DOHH2 (cell line): ENCODE data around the gene PDE8B.

Experiments used
- H3F3A ChIP-seq: fragments of 200-600 bp; sonication (generic), shearing (Covaris generic); 2 replicates; pipeline ENCODE4 v1.6.0; 2016; ENCODE audit warnings: antibody characterized with exemption, mild to moderate bottlenecking; ENCODE audit not compliant: control insufficient read depth, insufficient read depth
- H3K27ac ChIP-seq: fragments of 200-600 bp; sonication (generic); 2 replicates; pipeline ENCODE4 v1.5.1; 2014; ENCODE audit warnings: low read depth, mild to moderate bottlenecking, low read length, moderate library complexity
- H3K27me3 ChIP-seq: fragments of 200-600 bp; sonication (generic); 2 replicates; pipeline ENCODE4 v1.6.1; 2014; ENCODE audit warnings: mild to moderate bottlenecking, low read length, mixed read lengths; ENCODE audit not compliant: control insufficient read depth
- H3K36me3 ChIP-seq: fragments of 200-600 bp; sonication (generic); 2 replicates; pipeline ENCODE4 v1.6.1; 2014; ENCODE audit warnings: mild to moderate bottlenecking, low read length, moderate library complexity, mixed read lengths; ENCODE audit not compliant: control insufficient read depth
- H3K4me1 ChIP-seq: fragments of 200-600 bp; sonication (generic); 2 replicates; pipeline ENCODE4 v1.6.1; 2014; ENCODE audit warnings: mild to moderate bottlenecking, low read length, mixed read lengths; ENCODE audit not compliant: control insufficient read depth
- H3K4me2 ChIP-seq: fragments of 200-600 bp; sonication (generic); 2 replicates; pipeline ENCODE4 v1.6.0; 2014; ENCODE audit warnings: mild to moderate bottlenecking, low read length, moderate library complexity
- H3K4me3 ChIP-seq: fragments of 200-600 bp; sonication (generic); 2 replicates; pipeline ENCODE4 v1.5.1; 2014; ENCODE audit warnings: mild to moderate bottlenecking, low read length, mixed read lengths
- H3K79me2 ChIP-seq: fragments of 200-600 bp; sonication (generic); 2 replicates; pipeline ENCODE4 v1.6.1; 2014; ENCODE audit warnings: mild to moderate bottlenecking, low read length, mixed read lengths; ENCODE audit not compliant: control insufficient read depth
- H3K9me2 ChIP-seq: fragments of 200-600 bp; sonication (generic); replicated peaks from 2 replicates; pipeline ENCODE4 v1.6.1; 2014; ENCODE audit warnings: mild to moderate bottlenecking, low read length, mixed read lengths; ENCODE audit not compliant: control insufficient read depth
- H3K9me3 ChIP-seq: fragments of 200-600 bp; sonication (generic); 2 replicates; pipeline ENCODE4 v1.6.1; 2014; ENCODE audit warnings: antibody characterized with exemption, low read length, mixed read lengths; ENCODE audit not compliant: control insufficient read depth, insufficient read depth
- H4K20me1 ChIP-seq: fragments of 200-600 bp; sonication (generic); 2 replicates; pipeline ENCODE4 v1.6.0; 2014; ENCODE audit warnings: low read depth, mild to moderate bottlenecking, antibody characterized with exemption, low read length, moderate library complexity; ENCODE audit not compliant: control insufficient read depth, insufficient read depth
- EZH2phosphoT487 ChIP-seq: fragments of 200-600 bp; sonication (generic); IDR thresholded peaks from 2 replicates; pipeline ENCODE4 v1.6.1; 2017; ENCODE audit warnings: borderline replicate concordance, mild to moderate bottlenecking, antibody characterized with exemption, low read length, moderate library complexity, mixed read lengths
- TF ChIP-seq, protein P1 (sequence below): fragments of 200-600 bp; sonication (generic); IDR thresholded peaks from one replicate; pipeline ENCODE4 v1.5.1; 2014; ENCODE audit warnings: antibody characterized with exemption, mild to moderate bottlenecking, low read depth, low read length; ENCODE audit not compliant: poor library complexity, severe bottlenecking

PDE8B gene

DNA sequence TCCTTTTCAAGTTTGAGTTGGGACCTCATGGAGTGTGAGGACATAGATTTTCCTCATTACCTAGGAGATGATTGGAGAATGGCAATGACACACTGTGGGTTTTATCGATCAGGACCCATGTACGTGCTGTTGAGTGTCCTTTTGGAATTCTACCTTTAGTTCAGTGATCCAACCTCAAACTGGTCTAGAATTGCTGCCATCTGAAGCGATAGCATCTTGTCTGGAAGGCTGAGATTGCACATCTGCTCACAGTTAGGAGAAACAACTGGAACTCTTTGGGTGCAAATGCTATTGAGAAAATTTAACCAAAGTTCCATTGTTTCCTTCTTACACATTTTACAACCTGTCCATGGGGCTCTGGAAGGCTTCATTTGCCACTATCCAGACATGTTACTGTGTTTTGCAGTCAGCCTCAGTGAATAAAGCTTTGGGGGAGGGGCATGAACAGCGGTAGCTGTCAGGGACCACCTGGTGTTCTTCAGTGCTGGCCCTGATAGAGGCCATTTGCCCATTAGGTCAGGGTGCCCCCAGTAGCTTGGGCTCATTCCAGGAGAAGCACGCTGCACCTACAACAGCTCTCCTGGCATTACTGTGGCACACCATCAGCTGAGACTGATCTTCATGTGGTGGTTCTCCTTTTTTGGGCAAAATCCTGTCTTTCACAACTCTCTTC, 123.1 kb downstream of the PDE8B start:
- Histone ChIP-seq H3K9me2 (no peaks in the 10 kb centered on the region), H3K9me3 (no peaks in the 10 kb centered on the region), H3K4me1 (no peaks in the 10 kb centered on the region), H3K27ac (no peak overlapping the region), H3F3A (no peaks in the 10 kb centered on the region), H3K79me2 (no peaks in the 10 kb centered on the region), H3K4me2 (no peak overlapping the region), H3K27me3 (peaks cover 3% of the 10 kb centered on the region; the same call in 1 of the 2 replicates), H3K4me3 (no peak overlapping the region), H4K20me1 (no peaks in the 10 kb centered on the region), H3K36me3 (no peaks in the 10 kb centered on the region)
- TF ChIP-seq EZH2phosphoT487 = no peak

DNA sequence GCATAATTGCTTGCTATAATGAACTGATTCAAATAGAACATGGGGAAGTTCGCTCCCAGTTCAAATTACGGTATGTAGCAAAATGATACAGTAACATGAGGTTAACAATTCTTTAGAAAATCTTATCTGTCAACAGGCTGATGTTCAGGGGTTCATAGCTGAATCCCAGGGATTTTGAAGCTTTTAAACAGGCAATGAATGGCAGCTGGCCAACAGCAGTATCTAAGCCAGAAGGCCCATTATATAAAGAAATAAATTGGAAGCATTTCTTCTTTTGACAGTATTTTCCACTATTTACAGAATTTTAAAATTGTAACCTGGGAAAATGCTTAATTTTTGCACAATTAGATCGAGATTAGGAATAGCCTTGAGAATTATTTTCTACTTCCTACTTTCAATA, 126.8 kb downstream of the PDE8B start:
- TF ChIP-seq, protein P1, sequence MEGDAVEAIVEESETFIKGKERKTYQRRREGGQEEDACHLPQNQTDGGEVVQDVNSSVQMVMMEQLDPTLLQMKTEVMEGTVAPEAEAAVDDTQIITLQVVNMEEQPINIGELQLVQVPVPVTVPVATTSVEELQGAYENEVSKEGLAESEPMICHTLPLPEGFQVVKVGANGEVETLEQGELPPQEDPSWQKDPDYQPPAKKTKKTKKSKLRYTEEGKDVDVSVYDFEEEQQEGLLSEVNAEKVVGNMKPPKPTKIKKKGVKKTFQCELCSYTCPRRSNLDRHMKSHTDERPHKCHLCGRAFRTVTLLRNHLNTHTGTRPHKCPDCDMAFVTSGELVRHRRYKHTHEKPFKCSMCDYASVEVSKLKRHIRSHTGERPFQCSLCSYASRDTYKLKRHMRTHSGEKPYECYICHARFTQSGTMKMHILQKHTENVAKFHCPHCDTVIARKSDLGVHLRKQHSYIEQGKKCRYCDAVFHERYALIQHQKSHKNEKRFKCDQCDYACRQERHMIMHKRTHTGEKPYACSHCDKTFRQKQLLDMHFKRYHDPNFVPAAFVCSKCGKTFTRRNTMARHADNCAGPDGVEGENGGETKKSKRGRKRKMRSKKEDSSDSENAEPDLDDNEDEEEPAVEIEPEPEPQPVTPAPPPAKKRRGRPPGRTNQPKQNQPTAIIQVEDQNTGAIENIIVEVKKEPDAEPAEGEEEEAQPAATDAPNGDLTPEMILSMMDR = no peak
- TF ChIP-seq EZH2phosphoT487 = no peak
- H3K79me2 ChIP-seq = no peaks in the 10 kb centered on the region
- no peaks in the 10 kb centered on the region for H3K27me3 ChIP-seq
- no peaks in the 10 kb centered on the region for H3K9me2 ChIP-seq
- H4K20me1 ChIP-seq = no peaks in the 10 kb centered on the region
- no peak overlapping the region for H3K4me2 ChIP-seq
- no peak overlapping the region for H3K27ac ChIP-seq
- H3K4me1 ChIP-seq = no peaks in the 10 kb centered on the region
- no peak overlapping the region for H3K4me3 ChIP-seq
- H3K36me3 ChIP-seq = no peaks in the 10 kb centered on the region
- H3F3A ChIP-seq = no peaks in the 10 kb centered on the region
- H3K9me3 ChIP-seq = no peaks in the 10 kb centered on the region

DNA sequence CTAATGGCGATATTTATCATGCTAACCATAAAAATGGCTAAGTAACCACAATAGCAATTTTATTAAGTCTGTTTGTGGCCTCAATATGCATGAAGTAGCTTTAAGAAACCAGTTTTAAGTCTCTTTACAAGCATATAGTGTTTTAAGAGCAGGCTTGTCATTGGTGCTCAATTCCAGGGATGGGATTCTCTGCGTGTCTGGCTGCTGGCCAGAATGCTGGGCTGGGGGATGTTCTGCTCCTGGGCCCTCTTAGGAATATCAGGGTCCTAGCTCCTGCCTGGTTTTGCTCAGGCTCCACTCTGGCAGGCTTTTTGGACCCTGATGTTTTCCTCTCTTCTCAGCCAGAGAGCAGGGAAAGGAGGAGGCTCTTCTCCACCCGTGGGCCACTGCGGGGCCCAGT, 127.2 kb downstream of the PDE8B start:
- no peaks in the 10 kb centered on the region for H3F3A ChIP-seq
- no peaks in the 10 kb centered on the region for H3K27me3 ChIP-seq

DNA sequence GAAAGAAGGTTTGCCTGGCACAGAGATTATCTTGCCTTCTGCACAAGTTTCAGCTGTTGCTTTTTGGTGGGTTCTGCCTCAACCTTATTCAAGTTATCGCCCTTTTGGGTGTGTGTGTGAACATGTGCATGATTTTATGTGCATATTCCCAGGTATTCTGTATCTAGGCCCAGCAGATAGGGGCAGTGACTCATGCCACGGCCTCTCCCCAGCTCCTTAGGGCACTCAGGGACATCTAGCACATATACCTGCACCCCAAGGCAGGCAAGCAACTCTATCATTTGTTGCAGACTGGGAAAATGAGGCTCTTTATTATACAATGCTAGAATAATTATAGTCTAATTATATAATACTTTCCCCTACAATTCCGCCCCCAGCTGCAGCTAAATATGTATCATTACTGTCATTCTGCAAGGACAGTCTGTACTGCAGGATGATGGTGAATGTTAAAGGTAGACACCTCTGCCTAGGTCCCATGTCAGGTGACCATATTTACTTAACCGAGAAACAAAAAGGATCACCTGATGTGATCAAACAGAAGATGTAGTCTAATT, 128.9 kb downstream of the PDE8B start:
- H4K20me1 ChIP-seq = no peaks in the 10 kb centered on the region
- no peaks in the 10 kb centered on the region for H3K27me3 ChIP-seq
- H3K4me1 ChIP-seq = no peaks in the 10 kb centered on the region
- no peaks in the 10 kb centered on the region for H3K36me3 ChIP-seq
- H3K27ac ChIP-seq = no peak overlapping the region
- H3K4me2 ChIP-seq = no peak overlapping the region
- H3K79me2 ChIP-seq = no peaks in the 10 kb centered on the region
- TF ChIP-seq, protein P1 = no peak
- TF ChIP-seq EZH2phosphoT487 = no peak
- no peaks in the 10 kb centered on the region for H3K9me3 ChIP-seq
- H3K4me3 ChIP-seq = no peak overlapping the region
- H3F3A ChIP-seq = no peaks in the 10 kb centered on the region
- H3K9me2 ChIP-seq = no peaks in the 10 kb centered on the region

More for the DNA sequence above, 127.2 kb downstream of the PDE8B start:
- TF ChIP-seq, protein P1 = no peak
- TF ChIP-seq EZH2phosphoT487 = no peak
- H3K79me2 ChIP-seq = no peaks in the 10 kb centered on the region
- H3K27ac ChIP-seq = no peak overlapping the region
- no peaks in the 10 kb centered on the region for H3K36me3 ChIP-seq
- H3K4me2 ChIP-seq = no peak overlapping the region
- no peaks in the 10 kb centered on the region for H4K20me1 ChIP-seq
- H3K9me3 ChIP-seq = no peaks in the 10 kb centered on the region
- no peak overlapping the region for H3K4me3 ChIP-seq
- no peaks in the 10 kb centered on the region for H3K4me1 ChIP-seq
- no peaks in the 10 kb centered on the region for H3K9me2 ChIP-seq
